ENCODE measurements around the gene CACNA1C.

The CACNA1C gene

DNA sequence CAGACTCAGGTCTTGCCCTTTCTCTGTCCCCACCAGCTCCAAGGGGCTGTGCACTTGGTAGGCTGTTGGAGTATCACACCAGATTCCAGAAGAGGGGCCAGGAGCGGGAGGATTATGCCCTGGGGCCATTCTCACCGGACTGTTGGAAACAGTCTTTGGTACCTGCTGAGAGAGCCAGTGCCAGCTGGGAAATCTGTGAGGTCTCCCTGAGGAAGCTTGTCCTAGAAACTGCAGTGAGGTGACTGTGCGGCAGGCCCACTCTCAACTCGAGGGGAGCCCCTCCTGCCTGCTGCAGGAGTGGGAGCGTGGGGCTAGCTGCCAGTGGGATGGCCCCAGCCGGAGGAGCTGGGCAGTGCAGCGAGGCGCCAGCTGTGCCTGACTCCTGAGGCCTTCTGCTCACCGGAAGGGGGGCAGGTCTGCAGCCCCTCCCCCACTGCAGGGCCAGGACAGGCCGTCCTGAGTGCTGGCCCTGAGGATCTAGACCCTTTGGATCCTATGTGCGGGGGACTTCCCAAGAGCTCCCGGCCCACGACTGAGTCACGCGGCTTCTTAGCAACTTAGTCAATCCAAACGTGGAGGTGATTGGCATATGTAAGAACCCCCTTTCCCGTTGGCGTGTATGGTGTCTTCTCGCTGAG lies 295.2 kb downstream of the CACNA1C start:
- no peak for DNase-seq

DNA sequence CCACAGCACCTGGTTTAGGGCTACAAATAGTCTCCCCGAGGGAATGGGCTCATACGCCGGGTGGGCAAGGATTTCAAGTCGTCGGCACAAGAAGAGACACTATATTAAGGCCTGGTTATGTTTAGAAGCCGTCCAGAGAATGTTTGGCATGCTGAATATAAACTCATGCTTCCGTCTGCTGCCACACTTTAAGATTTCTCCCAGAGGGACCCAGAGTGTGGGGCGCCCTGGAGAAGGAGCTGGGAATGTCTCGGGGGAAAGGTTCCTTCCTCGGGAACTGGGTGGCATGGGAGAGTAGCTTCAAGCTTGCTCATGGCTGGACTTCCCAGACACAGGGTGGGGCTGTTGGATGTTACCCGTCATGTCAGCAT lies 295.7 kb downstream of the CACNA1C start:
- DNase-seq = no peak

DNA sequence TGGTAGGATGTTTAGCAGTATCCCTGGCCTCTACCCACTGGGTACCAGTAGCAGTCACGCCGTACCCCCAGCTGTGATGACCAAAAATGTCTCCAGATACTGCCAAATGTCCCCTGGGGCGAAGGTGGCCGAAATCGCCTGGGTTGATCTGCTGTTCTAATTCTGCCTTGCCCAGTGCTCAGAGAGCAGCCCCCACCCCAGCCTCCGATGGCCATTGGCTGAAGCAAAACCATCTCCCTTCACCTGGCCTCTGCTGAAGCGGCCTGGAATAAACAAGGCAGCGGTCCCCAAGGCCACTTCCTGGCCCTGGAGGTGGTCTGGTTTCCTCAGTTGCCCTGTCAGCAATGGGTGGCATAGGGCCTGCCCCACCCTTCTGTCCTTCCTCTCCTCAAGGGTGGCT lies 298.4 kb downstream of the CACNA1C start:
- DNase-seq = no peak

DNA sequence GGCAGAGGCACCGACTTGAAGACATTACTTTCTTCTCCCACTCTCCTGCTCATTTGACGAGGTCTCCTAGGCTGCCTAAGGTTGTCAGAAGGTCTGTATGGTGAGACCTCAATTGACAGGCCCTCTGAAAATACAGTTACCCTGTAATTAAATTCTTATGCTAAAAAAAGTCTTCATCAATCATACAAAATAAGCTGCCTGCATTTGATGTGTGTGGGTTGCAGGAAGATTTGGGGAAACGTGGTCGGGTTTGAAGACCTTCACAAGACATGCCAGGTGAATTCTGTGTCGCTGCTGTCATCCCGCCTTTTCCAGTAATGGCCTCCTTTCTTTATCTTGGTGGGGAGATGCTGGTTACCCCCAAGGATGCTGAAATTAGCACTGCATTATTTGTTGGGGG lies 299.4 kb downstream of the CACNA1C start:
- DNase-seq = no peak

DNA sequence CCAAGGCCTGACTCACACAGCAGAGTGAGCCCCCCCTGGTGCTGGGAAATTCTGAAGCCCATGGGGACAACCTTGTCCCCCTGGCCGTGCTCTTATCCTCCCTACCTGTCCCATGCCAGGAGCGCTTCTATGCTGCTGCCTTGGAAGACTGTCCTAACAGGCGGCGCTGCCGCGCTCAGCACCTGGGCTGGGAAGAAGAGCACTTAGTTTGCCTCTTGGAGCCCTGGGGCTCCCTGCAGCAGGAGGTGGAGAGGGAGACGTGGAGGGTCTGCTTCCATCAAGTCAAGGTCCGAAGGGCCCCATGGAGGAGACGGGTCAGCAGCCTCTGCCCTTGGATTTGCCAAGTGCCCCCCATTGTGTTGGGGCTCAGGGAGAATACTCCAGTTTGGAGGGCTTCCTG lies 300.5 kb downstream of the CACNA1C start:
- DNase-seq = no peak

DNA sequence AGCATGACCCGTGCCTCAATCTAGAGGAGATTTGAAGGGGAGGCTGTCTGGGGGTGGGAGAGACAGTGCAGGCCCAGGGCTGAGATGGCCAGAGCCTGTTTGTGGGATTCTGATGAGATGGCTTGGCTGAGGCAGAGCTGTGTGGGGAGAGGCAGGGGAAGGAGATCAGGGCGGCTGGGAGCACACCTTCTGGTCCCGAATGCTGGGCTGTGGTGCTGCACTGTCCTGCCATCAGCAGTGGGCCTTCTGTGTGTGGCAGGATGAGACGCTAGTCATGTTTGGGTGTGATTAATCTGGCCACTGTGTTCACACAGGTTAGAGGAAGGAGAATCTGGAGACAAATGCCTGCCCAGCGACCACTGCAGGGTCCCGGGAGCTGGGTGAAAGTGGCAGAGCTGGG lies 300.9 kb downstream of the CACNA1C start:
- no peak for DNase-seq

DNA sequence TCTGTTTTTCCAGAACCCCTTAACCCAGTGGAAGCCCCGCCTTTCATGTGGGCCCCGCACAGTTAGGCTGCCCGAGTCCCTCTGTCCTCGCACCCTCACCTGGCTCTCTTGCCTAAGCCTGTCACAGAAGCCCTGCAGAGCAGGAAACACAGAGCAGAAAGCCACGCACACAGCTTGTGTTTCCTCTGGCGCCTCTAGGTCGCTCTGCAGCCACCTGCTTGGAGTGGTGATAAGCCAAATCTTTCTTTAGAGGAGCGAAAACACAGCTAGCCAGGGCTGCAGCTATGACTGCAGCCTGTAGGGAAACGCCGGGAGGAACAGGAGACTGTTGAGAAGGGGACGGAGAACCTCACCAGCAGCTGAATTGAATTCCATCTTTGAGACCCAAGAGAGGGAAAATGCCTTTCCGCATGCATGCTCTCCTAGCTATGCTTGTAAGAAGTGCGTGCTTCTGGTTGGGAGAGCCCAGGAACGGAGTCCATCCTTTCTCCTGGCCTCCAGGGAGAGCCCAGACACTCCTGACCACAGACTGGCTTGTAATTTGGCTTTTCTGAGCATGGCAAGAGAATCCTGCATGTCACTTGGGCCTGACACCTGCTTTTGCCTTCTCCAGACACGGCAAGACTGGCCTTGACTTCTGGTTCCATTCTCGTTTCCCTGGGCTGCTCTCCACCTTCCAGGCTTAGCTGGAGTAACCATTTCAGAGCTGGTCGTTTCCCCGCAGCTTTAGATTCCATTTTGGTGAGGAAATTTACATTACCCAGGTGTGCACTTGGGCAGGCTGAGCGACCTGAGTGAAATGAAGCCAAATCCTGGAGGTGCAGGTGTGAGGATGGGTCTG lies 301.6 kb downstream of the CACNA1C start:
- no peak for DNase-seq

DNA sequence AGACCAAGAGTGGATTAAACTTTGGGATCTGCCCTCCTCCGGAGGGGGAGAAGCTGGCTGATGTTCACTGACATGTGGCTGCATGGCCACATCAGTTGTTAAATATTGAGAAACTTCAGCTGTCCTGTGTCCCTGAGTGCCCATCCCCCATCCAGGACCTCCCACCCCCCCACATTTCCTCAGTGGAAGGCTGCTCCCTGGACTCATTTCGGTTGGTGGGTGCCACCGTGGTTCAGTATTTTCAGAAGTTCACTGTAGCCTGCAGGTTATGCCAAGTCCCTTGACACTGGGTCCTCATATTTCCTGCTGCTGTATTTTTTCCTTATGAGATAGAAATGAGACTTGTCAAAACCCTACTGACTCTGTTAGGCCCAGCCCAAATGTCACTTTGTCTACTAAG lies 302.4 kb downstream of the CACNA1C start:
- no peak for DNase-seq

DNA sequence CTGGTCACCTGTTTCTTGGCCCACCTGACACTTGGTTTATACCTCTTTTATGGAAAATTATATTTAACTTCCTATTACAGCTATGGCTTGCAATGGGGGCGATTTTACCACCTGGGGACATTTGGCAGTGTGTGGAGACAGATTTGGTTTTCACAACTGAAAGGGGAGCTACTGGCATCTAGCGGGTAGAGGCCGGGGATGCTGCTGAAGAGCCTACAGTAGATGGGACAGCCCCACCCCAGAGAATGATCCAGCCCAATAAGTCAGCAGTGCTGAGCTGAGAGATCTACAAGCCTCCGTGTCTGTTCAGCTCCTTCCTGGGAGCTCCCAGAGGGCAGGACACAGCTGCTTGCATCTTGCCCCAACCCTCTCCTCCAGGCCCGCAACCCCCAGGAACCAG lies 302.8 kb downstream of the CACNA1C start:
- DNase-seq = no peak

DNA sequence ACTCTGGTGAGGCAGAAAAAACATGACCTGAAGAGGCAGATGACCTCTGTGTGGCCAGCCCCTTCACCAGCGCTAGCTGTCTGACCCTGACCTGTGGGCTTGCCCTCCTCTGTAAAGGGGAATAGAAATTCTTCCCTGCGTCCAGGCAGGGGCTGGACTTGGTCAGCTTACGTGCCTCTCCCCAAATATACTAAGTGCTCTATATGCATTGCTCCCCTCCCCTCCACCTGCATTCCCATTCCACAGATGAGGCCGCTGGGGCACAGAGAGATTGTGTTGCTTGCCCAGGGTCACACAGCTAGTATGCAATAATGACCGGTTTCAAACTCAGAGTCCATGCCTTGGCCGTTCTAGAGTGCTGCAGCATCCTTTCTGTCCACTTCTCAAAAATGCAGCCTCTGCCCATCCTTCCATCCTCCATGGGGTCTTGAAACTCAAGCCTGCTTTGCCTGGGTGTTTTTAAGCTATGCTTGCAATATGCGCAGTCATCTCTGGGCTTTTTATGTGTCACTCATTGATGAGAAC lies 303.9 kb downstream of the CACNA1C start:
- no peak for DNase-seq

DNA sequence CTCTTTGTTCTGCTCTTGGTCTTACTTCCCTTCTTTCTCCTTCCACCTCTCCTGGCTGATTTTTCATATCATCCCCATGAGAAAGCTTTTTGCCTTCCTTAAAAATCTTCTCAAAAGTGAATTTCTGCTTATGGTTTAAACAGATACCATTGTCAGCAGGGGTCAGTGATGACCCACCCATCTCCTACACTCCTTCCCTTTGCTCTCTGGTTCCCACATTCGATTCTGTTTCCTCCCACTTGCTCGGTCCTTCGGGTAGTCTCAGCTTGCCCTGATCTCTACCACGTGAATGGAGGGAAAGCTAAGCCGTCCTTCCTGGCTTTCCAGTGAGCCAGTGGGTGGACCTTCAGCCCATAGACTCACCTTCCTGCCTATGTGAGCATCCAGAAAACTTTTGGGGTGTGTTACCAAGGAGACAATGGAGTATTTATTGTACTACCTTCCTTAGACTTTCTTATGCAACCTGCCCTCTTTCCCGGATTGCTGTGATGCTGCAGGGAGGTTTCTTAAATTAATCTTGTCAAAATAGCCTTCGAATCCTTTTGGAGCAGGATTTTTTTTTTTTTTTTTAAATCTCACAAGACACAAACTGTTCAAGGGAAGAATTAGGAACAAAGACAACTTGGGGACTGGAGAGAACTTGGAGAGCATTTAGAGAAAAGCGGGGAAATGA lies 306.3 kb downstream of the CACNA1C start:
- DNase-seq = no peak

DNA sequence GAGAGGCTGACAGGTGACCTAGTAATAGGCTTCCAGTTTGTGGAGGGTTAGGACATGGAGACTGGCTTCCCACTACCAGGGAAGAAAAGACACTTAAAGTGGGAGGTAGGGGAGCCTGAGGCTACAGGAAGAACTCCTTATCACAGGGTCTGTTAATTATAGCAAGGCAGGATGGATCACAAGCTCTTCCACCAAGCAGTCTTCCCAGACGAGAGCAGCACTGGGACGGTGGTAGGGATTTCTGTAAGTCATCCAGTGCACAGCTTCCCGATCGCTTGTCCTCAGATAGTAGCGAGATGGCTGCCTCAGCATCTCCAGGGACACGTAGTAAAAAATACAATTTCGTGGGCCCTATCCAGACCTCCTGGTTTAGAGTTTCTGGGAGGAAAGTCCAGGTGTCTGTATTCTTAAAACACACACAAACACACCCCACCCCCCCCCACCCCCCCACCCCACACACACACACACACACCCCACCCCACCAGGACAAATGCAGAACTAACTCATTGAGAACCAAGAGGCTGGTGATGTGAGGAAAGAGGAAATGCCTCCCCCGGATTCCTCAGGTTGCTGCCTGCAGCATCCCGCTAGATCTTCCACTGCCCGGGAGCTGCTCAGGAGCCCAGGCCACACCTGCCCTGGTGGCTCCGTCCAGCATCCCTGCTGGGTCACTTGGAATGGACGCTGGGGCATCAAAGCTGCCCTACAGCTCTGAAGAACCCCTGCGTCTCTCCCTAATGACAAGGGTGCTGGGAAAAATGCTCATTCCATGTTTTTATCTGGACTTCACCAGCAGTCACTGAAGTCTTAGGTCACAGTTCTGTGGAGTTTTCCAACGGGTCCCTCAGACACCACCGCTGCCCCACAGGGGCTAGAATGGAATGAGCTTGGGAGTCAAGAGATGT lies 307.2 kb downstream of the CACNA1C start:
- DNase-seq = no peak

DNA sequence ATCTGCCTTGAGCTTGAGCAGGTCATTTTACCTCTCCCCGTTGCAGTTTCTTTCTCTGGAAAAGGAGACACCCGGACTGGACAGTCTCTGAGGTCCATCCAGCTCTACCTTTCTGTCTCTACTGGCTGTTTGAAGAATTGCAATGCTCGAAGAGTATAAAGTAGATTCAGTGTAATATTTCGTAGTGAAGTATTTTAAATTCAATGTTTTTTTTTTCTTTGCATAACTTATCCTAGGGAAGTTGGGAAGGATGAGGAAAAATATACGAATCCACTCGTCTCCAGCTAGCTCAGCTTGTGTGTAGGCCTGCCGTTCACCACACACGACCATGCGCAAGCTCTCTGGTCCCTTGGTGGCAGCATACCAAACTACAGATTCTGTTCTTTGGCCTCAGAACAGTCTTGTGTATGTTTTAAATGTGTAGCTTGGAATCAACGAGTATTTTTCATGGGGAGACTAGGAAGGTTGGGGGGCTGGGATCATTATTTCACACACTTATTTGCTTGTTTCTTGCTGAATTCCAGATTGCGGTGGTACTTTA lies 307.9 kb downstream of the CACNA1C start:
- no peak for DNase-seq

DNA sequence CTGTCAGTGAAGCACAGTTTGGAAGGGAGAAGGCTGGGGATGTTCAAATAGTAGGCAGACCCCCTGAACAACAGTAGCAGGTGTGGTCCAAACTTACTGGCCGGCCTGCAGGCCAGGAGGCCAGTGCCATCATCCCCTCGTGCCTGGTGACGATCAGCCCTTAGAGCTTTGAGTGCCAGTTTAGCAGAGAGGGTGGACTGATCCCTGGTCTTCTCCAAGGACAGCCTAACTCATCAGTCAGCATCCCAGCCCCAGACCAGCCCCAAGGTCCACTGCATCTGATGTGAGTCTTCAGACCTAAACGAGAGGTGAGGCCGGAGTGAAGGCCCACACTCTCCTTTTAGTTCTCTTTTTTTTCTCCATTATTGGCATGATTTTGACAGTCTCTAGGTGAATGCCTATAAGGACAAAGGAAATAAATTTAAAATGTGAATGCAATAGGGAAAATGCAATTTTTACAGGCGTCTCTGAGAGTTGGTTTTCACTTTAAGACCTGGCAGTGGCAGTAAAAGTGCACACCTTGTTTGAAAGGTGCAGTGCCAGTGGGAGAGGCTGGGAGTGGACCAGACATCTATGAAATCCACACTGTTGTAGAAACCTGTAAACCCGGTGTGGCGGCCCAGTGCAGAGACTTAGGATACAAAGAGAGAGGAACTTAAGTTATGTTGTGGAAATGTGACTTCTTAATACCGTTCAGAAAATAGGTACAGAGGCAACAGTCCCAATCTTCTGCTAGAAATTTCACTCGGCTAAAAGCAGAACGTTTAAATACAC lies 311.2 kb downstream of the CACNA1C start:
- DNase-seq = no peak

DNA sequence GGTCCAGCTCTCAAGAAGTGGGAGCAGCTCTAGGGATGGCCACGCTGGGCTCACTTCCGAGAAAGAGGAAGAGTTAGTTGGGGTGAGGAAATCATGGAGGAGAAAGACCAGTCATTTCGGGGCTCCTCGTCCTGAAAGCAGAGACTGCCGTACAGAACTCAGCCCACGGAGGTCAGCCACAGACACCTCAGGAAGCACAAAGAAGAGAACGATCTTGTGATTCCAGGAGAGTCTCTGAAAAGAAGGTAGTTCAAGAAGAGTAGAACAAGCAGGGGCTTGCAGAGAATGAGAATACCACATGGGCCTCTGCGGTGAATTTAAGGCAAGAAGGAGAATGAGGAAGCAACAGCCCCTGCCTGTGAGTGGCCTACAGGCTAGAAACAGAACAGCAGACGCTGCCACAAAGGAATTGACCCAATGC lies 311.9 kb downstream of the CACNA1C start:
- DNase-seq = no peak

DNA sequence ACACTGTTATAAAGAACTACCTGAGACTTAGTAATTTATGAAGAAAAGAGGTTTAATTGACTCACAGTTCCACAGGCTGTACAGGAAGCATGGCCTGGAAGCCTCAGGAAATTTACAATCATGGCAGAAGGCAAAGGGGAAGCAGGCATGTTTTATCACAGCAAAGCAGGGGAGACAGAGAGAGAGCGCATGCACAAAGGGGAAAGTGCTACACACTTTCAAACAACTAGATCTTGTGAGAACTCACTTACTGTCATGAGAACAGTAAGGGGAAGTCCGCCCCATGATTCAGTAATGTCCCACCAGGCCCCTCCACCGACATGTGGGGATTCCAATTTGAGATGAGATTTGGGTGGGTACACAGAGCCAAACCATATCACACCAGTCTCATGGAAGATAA lies 313.9 kb downstream of the CACNA1C start:
- DNase-seq = no peak

DNA sequence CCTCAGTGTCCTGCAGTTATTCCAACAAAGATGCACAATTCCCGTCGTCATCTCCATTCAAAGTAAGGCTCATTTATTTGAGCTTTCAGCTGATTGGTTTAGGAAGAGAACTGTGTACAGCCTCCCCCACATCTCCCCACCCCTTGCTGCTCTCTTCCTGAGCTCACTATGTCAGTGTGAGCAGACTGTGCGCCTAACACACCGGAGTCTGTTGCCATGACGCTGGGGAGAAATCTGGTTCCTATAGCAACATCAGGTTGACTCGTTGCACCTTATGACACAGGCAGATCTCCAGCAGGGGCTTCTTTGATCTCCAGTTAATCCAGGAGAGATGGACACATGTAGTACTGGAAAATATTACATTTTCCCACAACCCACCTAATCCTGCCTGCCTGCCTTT lies 319.4 kb downstream of the CACNA1C start:
- DNase-seq = peak in 1 of 2 experiments; percentile 43

DNA sequence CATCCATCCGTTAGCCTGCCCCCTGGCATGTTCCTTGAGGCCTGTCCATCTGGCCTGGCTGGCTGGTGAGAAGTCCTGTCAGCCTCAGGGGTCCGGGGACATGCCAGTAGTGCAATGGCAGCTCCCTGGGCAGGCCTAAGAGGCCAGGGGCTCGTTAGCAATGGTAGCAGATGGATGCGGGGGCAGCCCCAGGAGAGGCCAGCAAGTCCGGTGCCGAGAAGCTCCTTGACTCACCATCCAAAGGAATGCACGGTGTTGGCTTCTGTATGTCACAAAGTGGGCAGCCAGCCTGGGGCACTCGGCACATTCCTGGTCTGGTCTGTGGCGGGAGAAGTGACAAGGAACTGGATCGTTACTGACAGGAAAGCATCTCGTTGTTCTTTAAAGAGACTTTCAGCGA lies 319.9 kb downstream of the CACNA1C start:
- DNase-seq = no peak

DNA sequence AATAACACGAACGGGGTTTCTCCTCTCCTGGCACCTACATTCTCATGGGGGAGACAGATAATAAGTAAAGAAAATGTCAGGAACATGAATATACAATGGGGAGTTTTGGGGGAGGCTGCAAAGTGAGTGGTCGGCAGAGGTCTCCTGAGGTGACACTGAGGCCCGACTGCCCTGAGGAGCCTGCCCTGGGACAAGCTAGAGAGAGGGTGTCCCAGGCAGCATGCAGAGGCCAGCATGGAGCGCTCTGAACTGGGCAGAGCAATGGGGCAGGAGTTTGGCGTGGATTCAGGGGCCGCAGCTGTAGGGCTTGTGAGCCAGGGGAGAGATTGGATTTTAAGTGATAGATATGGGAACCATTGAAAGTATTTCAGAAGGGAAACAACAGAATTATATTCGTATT lies 320.5 kb downstream of the CACNA1C start:
- no peak for DNase-seq

DNA sequence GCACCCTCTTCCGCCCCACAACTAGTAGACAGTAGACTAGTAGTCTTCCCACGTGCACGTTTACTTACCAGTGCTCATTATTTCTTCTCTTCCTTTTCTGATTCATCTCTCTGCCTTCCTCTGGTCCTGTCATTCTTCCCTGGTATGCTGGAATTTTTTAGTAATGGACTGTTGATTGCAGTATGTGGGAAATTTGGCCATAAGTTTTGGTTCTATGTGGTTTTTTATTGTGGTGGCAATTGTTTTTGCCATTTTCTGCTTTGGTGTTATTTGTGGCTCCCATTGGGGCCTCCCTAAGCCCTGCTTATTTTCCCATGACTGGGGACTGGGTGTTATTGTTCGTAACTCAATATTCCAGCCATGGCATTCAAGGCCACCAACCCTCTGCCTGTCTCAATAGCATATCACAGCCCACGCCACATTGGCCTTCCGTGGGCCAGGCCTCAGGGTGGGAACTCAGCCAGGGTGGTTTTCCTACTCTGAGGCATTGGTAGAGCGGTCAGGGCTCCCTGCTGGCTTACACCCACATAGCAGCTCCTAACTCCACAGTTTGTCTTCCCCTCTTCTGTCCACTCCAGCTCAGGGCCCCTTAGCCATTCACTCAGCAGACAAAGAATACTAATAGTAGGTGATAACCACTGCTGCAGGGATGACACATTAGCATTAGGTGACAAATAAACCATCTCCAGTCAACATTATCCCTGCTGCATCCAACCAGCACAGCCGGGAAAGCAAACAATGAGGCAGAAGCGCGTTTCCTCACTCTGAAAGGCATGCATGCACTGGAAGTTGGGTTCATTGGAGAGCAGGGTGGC lies 321.5 kb downstream of the CACNA1C start:
- no peak for DNase-seq

DNA sequence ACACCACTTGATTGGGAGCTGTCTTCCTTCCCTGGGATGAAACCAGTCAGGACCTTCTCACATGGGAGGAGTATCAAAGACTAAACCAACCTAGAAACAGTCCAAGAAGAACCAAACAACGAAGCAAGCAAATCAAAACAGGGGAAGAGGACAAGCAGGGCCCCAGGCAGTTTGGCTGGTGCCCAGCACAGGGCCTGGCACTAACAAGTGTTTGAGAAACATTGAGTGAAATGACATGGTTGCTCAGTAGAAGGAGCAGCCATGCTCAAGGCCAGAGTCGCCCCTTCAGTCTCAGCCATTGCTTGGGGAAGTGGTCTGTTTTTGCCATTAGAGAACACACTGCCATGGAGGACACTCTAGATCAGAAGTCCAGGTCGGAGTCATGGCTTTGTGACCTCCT lies 323.1 kb downstream of the CACNA1C start:
- no peak for DNase-seq

Data from NCI-H524 (cell line).